ENCODE measurements around the gene SMLR1. TPM values are rescaled to one million over a fixed set of nuclear protein-coding genes. Genes with fewer than 3 reads are reported as not detected.

SMLR1 gene
- total RNA-seq (not detected in 2 replicates), polyA plus RNA-seq (not detected in 2 replicates), polyA minus RNA-seq (not detected in 2 replicates), Bru-seq, nascent RNA (not detected), BruChase-seq, experiment 1, labeled RNA remaining after a 6-hour chase (not detected), BruChase-seq, experiment 2, labeled RNA remaining after a 2-hour chase (not detected)
- not detected in 2 replicates for polyA plus RNA-seq (2011; cell fraction: cytosol; rRNA removed)
- not detected in 2 replicates for polyA plus RNA-seq (2011; cell fraction: nucleus; rRNA removed)
- not detected in 2 replicates for polyA plus RNA-seq (2012)
- polyA minus RNA-seq (2011; cell fraction: cytosol; rRNA and poly(A)+ RNA removed), result not detected
- polyA minus RNA-seq (2011; cell fraction: nucleus; rRNA and poly(A)+ RNA removed), result not detected in 2 replicates
- long read RNA-seq, result 0 reads

DNA sequence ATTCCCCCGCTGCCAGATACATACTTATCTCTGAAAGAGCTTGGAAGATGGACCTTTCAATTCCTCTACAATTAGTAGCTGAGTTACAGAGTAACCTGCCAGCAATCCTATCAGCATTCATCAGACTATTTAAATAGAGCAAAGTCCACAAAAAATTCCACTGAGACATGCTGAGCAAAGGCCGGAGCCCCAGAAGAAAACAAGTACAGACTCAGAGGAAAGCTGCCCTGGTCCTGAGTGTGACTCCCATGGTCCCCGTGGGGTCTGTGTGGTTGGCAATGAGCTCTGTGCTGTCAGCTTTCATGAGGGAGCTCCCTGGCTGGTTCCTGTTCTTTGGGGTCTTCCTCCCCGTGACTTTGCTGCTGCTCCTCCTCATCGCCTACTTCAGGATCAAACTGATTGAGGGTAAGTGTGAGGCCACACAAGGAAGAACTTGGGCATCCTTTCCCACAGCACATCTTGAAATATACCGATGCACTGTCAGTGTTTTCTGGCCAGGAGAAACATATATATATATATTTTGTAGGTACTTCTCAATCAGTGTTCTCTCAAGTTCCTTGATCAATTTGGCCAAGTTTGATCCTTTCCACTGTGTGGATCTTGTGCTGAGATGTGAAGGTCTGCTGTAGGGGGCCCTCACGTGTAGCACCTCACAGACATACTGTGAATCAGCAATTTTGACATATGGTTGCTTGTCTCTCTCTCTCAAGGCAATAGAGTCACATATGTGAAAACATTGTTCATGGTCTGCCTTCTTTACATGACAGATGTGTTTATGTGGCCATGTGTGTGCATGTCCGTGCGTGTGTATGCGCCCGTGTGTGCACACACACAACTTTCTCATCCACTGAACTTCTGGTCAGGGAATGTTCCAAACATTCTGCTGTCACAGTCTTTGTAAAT, at the start of gene SMLR1:
Gene SMLR1, plus strand, starts transcription at position 160 of the 903 bp plus-strand sequence. Its CDS starts 8 bp downstream, at position 168.
- Histone ChIP-seq H3K79me2 (ENCODE audit: control insufficient read depth, insufficient read depth, low read length) (no peaks in the 10 kb centered on the region), H4K20me1 (replicated peaks; ENCODE audit: control insufficient read depth, extremely low read depth, insufficient read depth, low read length) (no peaks in the 10 kb centered on the region), H3K27ac (ENCODE audit: insufficient read depth, low read depth, low read length) (no peak within 1 kb of the TSS), H3K4me3 (replicated peaks in 1 of 3; ENCODE audit: insufficient read depth in 1 of 3, low read depth in 1 of 3, low read length in 3 of 3) (no peak within 1 kb of the TSS), H3K4me2 (ENCODE audit: insufficient read depth, low read length) (no peak within 1 kb of the TSS), H3K36me3 (ENCODE audit: control insufficient read depth in 2 of 2, extremely low read depth in 1 of 2, insufficient read depth in 2 of 2, low read length in 2 of 2) (no peaks in the 10 kb centered on the region), H3K9me3 (replicated peaks; ENCODE audit: control insufficient read depth, insufficient read depth, low read length) (no peaks in the 10 kb centered on the region), H3K9me1 (replicated peaks; ENCODE audit: control insufficient read depth, extremely low read depth, insufficient read depth, low read length) (no peaks in the 10 kb centered on the region), H2AFZ (ENCODE audit: low read depth, low read length) (no peak within 1 kb of the TSS), H3K4me1 (ENCODE audit: control insufficient read depth, extremely low read depth, insufficient read depth, low read length) (no peaks in the 10 kb centered on the region), H3K27me3 (ENCODE audit: control insufficient read depth in 2 of 2, insufficient read depth in 2 of 2, low read length in 2 of 2) (no peaks in the 10 kb centered on the region), H3K9ac (replicated peaks; ENCODE audit: extremely low read depth, insufficient read depth, low read length) (no peak within 1 kb of the TSS)
- ChIA-PET CTCF (interaction anchor here (1.3 kb wide), 1 partner anchor 462 kb away, joined by 3 read pairs; the partner anchor contains the start of gene TMEM200A), POLR2A (no interaction called here)
- intact Hi-C loops (cut with micrococcal nuclease), result no loop called here
- no peak for FAIRE-seq
- DNase-seq (ENCODE audit: low read depth, low spot score), result no peak
- BruUV-seq (replicated peaks), result no TSS peak
- TF ChIP-seq, protein P1, sequence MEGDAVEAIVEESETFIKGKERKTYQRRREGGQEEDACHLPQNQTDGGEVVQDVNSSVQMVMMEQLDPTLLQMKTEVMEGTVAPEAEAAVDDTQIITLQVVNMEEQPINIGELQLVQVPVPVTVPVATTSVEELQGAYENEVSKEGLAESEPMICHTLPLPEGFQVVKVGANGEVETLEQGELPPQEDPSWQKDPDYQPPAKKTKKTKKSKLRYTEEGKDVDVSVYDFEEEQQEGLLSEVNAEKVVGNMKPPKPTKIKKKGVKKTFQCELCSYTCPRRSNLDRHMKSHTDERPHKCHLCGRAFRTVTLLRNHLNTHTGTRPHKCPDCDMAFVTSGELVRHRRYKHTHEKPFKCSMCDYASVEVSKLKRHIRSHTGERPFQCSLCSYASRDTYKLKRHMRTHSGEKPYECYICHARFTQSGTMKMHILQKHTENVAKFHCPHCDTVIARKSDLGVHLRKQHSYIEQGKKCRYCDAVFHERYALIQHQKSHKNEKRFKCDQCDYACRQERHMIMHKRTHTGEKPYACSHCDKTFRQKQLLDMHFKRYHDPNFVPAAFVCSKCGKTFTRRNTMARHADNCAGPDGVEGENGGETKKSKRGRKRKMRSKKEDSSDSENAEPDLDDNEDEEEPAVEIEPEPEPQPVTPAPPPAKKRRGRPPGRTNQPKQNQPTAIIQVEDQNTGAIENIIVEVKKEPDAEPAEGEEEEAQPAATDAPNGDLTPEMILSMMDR (IDR thresholded peaks at IDR 0.05; ENCODE audit: extremely low read depth in 1 of 2, insufficient read depth in 1 of 2, low read depth in 1 of 2, low read length in 2 of 2), result no peak
- TF ChIP-seq GATA2 (IDR thresholded peaks at IDR 0.05; ENCODE audit: insufficient read depth, insufficient read length, low read depth, low read length) (no peak), POLR2AphosphoS5 (IDR thresholded peaks at IDR 0.05; ENCODE audit: insufficient read depth, low read depth, low read length) (no peak), MAX (IDR thresholded peaks at IDR 0.05; ENCODE audit: insufficient read depth, insufficient read length) (no peak), MYC (IDR thresholded peaks at IDR 0.05; ENCODE audit: low read depth, low read length) (no peak), FOS (IDR thresholded peaks at IDR 0.05; ENCODE audit: borderline replicate concordance, insufficient read depth, low read length) (no peak), POLR2A (IDR thresholded peaks at IDR 0.05; ENCODE audit: low read depth, low read length) (no peak), JUN (IDR thresholded peaks at IDR 0.05; ENCODE audit: borderline replicate concordance, insufficient read depth, insufficient read length, low read depth) (no peak), EZH2 (IDR thresholded peaks at IDR 0.05; ENCODE audit: borderline replicate concordance, low read depth, low read length, severe bottlenecking) (no peak)
- dilution Hi-C loops (cut with MboI; ENCODE audit: extremely low pct_ligation_motif_present, low sequenced_read_pairs), result no loop called here
